Stimulated activated CD8-positive, alpha-beta memory T cell treated with anti-CD3 and anti-CD28 coated beads, Interleukin-12 subunit alpha, Interleukin-12 subunit beta, amount 100 ng/mL, for 24 hours (primary cell): Measurements from ENCODE around the gene SRSF3.
"Not testable (repeated sequence)": the region's sequence is repeated elsewhere in the genome, so short reads cannot be mapped to it uniquely, and the experiment has no call there.

ENCODE experiments used
- DNase-seq: peaks from one replicate; pipeline ENCODE4 v3.0.0-alpha.2; 2020; ENCODE audit errors: extremely low read depth

The SRSF3 gene

DNA sequence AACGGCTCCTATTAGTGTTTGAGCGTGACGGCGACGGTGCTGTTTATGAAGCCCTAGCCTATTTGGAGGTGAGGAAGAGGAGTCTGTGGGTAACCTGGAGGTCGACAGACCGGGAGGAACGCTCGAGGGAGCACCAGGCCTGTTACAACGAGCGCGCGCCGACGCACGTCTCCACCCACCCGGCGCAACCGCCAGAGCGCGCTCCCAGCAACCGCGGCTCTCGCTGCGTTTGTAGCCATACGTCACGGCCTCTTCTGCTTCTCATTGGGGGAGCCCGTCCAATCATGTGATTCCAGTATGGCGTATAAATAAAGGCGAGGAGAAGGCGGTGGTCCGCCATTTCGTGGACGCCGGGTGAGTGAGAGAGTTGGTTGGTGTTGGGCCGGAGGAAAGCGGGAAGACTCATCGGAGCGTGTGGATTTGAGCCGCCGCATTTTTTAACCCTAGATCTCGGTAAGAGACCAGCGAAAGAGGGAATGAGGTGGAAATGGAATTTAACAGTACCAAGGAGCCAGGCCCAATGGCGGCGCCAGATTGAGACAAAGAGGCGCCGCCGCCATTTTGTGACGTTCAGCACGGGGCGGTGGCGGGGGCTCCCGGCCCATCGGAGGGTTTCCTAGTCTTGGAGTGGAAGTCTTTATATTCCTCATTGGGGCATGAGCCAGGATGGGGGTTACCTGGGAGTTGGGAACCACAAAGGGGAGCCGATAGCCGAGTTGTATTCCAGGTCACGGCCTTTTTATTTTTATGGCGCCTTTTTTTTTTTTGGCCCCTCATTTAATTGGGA, at the start of gene SRSF3:
Gene SRSF3, plus strand, starts transcription at position 334 of the 787 bp plus-strand sequence. CDS start 2,401 bp downstream, outside the sequence.
- peak; percentile 82 for DNase-seq

DNA sequence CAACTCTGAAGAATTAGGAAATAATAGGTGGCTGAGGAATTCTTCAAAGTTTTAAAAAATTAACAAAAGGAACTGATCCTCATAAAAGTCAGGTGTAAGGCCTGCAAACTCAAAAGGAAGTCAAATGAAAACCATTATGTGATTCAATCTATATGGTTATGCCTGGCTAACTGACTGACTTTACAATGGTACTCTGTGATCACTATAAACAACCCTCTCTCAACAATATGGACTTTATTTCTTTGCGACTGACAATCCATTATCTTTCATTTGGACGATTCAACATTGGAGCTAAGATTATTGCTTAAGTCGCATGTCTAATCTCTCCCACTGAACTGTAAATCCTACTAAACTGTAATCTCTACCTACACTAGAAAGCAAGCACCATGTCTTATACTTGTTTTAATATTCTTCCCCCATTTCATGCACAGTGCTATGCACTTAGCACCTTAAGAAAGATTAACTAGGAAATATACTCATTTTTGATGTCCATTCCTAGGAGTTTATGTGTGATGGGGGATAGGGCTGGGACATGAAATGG, 48.3 kb upstream of the SRSF3 start:
- no peak for DNase-seq

DNA sequence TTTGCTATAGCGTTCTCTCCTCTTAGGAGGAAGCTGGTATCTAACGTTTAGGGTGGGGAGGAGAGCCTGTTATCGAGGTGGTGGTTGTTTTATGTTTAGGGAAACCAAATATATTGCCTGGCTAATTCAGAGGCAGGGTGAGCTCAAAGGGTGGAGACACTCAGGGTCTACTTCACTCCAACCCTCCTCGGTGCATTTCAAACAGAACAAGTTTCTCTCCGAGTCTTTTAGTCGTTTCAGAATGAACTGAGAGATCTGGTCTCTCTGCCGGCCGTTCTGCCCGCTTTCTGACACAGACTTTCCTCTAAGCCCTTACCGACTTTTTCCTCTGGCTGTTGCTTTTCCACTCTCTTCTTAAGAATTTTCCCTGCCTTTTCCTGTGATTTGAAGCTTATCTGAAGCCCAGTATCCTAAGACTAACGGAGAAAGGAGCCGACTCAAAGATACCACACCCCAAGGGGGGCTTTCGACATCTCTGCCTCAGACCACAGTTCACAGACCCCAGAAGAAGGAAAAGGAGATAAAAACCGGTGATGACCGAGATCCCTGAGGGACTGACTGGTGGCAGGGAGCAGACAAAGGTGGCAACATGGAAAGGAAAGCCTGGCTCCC, 47.7 kb upstream of the SRSF3 start:
- DNase-seq = no peak

DNA sequence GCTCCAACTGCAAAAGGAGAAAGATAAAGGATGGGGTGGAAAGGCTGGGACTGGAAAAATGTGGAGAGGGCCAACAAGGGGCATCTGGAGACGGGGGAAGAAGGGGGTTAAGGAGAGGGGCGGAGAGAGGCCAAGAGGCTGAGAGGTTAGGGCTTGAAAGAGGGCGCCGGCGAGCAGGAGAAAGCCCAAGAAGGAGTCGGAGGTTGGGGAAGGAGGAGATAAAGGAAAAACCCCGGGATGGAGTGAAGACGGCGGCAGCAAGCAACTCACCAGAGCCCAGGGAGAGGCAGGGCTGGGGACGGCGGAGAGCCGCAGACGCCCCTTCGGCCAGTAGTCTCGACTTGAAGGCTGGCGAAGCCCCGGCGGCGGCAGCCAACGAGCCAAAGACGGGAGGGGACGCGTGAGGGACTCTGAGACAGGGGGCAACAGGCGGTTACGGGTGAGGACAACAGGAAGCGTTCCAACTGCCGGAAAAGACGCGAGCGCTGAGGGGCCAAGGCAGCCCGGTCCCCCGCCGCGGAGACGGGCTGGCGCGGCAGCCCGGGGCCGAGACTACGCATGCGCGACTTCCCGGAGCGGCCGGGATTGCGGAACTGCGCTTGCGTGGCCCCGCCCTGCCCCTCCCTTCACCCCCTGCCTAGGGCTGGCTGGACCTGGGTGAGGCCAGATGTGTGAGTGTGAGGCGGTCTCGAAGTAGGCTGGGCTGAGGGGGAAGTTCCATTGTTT, 47.1 kb upstream of the SRSF3 start, which contains the start of gene STK38:
Gene STK38, minus strand, starts transcription at position 560 of the 726 bp plus-strand sequence. CDS start 7,277 bp downstream, outside the sequence.
- peak; percentile 80 for DNase-seq

DNA sequence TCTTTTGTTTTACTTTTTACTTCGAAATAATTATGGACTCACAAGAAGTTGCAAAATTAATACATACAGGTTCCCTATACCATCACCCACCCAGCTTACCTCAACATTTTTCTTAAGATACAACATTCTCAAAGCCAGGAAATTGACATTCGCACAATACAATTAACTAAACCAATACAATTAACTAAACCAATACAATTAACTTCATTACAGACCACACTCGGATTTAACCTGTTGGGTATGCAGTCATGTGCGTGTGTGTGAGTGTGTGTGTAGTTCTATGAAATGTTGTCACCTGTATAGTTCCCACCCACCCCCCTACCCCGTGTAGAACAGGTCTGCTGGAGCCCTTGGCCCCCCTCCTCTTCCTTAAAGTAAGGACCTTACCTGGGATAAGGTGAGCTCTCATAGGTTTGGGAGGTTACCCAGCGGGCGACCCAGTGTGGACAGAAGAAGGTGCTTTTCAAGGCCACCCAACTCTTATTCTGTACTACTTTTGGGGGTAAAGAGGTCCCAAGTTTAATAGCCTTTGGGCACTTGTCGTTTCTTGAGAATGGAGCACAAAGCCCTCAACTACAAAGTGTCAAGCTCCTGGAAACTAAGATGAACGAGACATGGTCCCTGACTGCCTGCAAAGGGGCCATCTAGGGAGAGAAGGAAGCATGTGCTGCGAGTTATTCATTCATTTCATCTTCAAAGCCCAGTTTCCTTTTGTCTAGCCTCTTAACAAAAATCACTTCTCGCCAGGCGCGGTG, 46.3 kb upstream of the SRSF3 start:
- DNase-seq = no peak

DNA sequence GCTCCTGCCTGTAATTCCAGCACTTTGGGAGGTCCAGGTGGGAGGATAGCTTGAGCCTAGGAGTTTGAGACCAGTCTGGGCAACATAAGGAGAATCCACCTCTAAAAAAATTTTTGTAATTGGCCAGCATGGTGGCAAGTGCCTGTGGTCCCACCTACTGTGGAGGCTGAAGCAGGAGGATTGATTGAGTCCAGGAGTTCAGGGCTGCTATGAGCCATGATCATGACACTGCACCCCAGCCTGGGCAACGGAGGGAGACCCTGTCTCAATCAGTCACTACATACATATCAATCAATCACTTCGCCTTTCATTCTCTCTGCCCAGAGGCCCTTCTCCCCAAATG, 45.8 kb upstream of the SRSF3 start:
- DNase-seq = no peak

DNA sequence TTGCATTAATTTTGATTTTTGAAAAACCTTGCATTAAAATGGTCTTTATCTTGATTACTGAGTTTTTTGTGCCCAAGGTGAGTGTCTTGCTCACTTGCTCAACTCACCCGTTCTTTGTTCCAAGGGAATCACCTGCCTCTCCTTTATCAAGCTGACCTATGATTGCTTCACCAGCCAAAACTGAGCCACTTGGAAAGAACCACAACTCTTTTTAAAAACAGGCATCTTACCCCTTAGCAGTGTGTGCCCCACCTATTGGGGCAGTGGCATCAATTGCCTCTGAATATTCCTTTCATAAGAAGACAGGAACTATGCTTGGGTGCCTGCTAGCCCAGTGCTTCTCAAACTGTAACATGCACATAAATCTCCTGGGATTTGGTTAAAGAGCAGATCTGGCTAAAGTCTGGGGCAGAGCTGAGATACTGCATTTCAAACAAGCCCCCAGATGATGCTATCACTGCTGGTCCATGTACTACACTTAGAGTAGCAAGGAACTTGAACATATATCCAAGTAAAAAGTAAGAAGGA, 43.6 kb upstream of the SRSF3 start:
- DNase-seq = no peak

DNA sequence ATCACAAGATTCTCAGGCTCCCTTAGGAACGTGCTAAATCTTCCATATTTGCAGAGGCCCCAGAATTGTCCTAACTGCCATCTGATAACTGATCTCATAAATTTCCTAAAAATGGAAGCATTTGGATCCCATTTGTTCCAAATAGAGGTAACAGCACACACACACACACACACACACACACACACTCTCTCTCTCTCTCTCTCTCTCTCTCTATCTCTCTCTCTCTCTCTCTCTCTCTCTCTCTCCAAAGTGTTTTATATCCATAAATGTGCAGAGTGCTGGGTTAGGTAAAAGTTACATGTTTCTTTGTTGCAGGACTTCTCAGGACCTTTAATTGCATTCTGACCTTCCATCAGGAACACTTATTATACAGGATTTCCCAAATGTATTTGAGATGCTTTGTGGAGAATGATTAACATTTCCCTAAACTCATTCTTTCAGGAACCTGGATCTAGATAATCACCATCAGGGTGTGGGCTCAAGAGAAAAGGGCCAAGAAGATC, 38.4 kb upstream of the SRSF3 start:
- DNase-seq = no peak

DNA sequence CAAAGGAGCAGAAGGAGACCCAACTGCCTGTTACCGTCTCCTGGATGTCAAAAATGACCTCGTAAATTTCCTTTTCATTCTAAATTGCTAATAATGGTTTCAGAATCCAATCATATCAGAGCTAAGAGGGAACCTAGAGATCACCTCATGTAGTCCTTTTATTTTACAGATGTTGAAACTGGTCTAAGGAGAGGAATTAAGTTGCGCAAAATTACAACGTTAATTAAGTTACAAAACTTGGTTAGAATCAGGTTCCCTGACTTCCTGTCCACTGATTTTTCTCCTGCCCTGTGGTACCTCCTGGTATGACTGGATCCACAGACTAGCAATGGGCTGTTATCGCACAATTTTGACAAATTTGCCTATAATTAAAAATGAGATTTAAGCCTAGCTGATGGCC, 37.9 kb upstream of the SRSF3 start:
- DNase-seq = no peak

DNA sequence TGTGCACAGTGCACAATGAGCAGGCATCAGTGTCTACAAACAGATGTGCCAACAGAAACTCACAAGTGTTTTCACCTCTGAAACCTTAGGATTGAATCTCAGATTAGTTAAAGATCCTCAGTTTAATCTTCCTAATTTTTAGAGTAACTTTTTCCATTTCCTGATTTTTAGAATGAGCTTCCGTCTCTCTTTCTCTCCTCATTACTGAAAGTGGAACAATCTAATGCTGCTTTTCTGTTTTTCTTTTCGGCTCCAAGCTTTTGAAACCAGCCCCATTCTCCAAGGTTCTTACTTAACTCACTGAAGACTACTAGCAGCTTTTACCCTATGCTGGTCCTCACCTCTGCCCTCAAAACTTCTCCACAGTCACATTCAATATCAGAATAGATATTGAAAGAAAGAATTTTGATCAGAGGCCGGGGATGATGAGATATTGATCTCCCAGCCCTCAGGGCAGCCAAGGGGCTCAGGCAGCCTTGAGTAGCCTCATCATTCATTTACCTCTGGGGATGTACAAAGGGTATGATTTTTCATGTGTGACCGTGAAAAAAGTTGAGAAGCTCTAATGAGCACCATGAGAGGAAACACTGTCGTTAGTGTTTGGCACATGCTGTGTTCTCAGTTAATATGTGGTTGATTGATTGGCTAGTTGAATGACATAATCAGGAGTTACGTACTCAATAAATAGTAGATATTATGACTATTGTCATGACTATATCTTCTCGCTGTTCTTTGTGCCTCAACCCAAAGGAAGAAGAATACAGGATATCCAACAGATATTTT, 35.0 kb upstream of the SRSF3 start:
- no peak for DNase-seq

DNA sequence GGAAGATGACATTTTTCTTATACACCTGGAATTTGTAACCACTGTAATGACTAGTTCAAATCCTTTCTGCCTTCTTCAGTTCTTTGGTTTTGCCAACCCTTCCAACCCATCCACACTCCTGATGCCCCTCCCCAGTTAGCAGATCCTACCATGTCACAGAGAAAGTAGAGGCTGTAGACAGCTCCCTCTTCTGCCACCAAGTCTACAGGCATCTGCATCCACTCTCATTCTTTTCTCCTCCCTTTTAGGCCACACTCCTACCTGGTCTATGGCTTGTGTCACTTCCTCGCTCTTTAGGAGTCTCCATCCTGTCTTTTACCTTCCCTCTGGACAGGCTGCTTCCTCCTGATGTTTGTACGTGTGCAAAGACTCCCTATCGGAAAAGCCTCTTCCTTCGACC, 33.3 kb upstream of the SRSF3 start:
- no peak for DNase-seq

DNA sequence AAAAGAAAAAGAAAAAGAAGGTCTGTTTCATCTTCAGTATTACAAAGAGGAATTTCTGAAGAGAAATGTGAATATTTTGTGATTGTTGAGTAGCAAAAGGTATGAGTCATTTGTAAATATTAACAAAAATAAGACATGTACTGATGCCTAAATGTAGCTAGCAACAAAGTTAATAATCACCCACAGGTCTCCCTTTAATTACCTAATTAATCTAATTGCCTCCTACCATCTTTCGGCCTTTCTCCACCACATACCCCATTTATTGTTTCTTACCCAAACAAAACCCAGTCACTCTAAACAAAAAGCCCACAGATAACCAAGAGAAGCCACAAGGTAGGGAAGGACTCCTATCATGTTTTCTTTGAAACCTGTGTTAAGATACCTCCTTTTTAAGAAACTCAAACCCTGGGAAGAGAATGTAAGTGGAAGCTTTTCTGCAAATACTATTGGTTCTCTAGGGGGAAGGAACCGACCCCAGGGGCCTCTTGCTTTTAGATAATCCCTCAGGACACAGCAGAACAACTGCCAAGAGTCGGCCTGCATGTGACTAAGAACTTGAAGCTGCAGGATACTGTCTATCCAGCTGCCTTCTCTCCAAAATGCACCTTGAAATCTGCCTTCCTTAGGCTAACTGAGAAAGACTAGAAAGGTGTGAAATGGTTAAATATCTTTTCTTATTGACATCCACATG, 30.8 kb upstream of the SRSF3 start:
- DNase-seq = no peak

DNA sequence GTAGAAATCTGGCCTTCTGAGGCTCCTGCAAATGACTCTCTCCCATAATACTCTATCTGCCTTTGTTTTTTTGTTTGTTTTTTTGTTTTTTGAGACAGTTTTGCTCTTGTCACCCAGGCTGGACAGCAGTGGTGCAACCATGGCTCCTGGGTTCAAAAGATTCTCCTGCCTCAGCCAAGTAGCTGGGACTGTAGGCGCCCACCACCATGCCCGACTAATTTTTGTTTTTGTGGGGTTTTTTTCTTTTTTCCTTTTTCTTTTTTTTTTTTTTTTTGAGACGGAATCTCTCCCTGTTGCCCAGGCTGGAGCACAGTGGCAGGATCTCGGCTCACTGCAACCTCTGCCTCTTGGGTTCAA, 30.3 kb upstream of the SRSF3 start:
- no peak for DNase-seq

DNA sequence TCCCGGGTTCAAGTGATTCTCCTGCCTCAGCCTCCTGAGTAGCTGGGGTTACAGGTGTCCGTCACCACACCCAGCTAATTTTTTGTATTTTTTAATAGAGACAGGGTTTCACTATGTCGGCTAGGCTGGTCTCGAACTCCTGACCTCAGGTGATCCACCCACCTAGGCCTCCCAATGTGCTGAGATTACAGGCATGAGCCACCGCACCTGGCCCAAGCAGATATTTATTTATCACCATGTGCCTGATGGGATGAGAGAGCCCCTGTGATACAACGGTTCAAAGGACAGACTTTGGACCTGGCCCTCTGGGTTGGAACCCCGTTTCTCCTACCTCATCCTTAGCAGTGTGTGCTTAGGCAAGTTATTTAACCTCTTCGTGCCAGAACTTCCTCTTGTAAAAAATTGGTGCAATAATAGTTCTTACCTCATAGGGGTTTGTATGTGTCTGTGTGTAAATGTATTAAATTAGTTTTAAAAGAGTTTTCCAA, 27.7 kb upstream of the SRSF3 start:
- no peak for DNase-seq

DNA sequence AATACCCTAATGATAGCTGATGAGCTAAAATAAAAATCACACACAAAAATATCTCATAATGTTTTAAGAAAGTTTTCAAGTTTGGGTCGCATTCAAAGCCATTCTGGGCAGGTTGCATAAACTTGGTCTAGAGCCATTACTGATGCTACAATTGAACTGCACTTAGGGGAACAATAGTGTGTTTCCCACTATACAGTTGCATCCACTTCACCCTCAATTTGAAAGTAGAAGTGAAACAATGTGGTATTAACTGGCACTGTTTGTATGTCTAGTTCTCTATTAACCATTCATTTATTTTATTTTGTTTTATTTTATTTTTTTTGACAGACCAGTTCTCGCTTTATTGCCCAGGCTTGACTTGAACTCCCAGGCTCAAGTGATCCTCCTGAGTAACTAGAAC, 23.9 kb upstream of the SRSF3 start:
- DNase-seq = no peak

DNA sequence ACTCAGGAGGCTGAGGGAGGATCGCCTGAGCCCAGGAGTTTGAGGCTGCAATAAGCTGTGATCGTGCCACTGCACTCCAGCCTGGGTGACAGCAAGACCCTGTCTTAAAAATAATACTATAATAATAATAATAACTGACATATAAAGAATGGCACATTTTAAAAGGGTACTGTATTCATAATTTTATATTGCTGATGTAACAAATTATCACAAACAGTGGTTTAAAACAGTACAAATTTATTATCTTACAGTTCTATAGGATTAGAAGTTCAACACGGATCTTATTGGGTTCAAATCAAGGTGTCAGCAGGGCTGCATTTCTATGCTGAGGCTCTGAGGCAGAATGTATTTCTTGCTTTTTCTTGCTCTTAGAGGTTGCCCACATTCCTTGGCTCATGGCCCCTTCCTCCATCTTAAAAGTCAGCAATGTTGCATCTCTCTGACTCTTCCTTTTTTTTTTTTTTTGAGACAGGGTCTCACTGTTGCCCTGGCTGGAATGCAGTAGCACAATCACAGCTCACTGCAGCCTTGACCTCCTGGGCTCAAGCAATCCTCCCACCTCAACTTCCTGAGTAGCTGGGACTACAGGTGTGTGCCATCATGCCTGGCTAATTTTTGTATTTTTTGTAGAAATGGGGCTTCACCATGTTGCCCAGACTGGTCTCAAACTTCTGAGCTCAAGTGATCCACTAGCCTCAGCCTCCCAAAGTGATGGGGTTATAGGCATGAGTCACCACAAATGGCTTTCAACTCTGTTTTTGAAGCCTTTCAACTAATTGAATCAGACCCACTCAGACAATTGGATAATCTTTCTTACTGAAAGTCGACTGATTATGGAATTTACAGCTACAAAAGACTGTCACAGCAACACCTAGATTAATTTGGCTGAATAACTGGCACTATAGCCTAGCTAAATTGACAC, 22.8 kb upstream of the SRSF3 start:
- no peak for DNase-seq

DNA sequence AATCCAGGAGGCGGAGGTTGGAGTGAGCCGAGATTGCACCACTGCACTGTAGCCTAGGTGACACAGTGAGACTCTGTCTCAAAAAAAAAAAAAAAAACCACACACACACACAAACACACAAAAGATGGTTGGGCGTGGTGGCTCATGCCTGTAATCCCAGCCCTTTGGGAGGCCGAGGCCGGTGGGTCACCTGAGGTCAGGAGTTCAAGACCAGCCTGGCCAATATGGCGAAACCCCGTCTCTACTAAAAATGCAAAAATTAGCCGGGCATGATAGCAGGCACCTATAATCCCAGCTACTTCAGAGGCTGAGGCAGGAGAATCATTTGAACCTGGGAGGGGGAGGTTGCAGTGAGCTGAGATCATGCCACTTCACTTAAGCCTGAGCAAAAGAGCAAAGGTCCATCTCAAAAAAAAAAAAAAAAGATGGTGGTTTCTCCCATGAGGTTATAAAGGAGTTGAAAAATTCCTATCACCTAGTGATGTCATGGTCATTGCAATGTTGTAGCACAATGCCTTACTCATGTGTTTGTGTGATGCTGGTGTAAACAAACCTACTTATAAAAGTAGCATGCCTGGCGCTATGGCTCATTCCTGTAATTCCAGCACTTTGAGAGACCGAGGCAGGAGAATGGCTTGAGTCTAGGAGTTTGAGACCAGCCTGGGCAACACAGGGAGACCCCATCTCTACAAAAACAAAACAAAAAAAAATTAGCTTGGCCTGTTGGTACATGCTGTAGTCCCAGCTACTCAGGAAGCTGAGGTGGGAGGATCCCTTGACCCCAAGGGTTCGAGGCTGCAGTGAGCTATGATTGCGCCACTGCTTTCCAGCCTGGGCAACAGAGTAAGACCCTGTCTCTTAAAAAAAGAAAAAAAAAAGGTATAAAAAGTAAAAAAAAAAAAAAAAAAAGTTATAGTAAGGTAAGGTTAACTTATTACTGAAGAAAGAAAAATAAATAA, 21.5 kb upstream of the SRSF3 start:
- DNase-seq = not testable (repeated sequence)

DNA sequence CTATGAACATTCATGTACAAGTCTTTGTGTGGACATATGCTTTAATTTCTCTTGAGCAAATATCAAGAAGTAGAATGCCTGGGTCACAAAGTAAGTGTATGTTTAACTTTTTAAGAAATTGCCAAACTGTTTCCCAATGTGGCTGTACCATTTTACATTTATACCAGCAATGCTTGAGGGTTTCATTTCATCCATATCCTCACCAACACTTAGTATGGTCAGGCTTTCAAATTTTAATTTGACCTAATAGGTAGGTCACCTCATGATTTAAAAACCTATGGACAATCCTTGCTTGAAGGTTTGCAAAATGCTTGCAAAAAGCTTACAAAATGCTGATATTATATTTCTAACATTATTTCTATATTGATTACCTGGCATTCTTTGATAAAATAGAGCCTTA, 19.5 kb upstream of the SRSF3 start:
- DNase-seq = no peak
